NCI-H1048 (cell line): Measurements from ENCODE around the gene SLC12A8.

Source experiments
- DNase-seq: peaks from one replicate; lab custom pipeline; 2025; lab: John Stamatoyannopoulos, UW

The SLC12A8 gene

GRCh38 chr3:125076464-125076863, 136.1 kb downstream of the SLC12A8 start:
- DNase-seq: no peak

- no peak for DNase-seq
Observed at GRCh38 chr3:125075738-125076137, 136.8 kb downstream of the SLC12A8 start.

- DNase-seq: no peak
Observed at GRCh38 chr3:125073390-125073905, 139.1 kb downstream of the SLC12A8 start.

- DNase-seq: no peak
Observed at GRCh38 chr3:125072749-125073389, 139.7 kb downstream of the SLC12A8 start.

GRCh38 chr3:125072301-125072700, 140.2 kb downstream of the SLC12A8 start:
- DNase-seq: no peak

- DNase-seq: no peak
Observed at GRCh38 chr3:125069968-125070745, 142.4 kb downstream of the SLC12A8 start.

- DNase-seq: no peak
Observed at GRCh38 chr3:125069452-125069851, 143.1 kb downstream of the SLC12A8 start.

- no peak for DNase-seq
Observed at GRCh38 chr3:125068265-125068664, 144.3 kb downstream of the SLC12A8 start.

- DNase-seq: no peak
Observed at GRCh38 chr3:125067225-125067624, 145.3 kb downstream of the SLC12A8 start.

- no peak for DNase-seq
Observed at GRCh38 chr3:125062904-125063618, 149.5 kb downstream of the SLC12A8 start.

- DNase-seq: no peak
Observed at GRCh38 chr3:125061646-125062045, 150.9 kb downstream of the SLC12A8 start.

GRCh38 chr3:125061170-125061569, 151.4 kb downstream of the SLC12A8 start:
- no peak for DNase-seq

GRCh38 chr3:125059488-125060245, 152.9 kb downstream of the SLC12A8 start:
- DNase-seq: no peak

GRCh38 chr3:125058959-125059358, 153.6 kb downstream of the SLC12A8 start:
- no peak for DNase-seq

GRCh38 chr3:125058529-125058928, 154.0 kb downstream of the SLC12A8 start:
- DNase-seq: no peak

- DNase-seq: no peak
Observed at GRCh38 chr3:125057186-125057850, 155.2 kb downstream of the SLC12A8 start.

- DNase-seq: no peak
Observed at GRCh38 chr3:125055913-125056745, 156.4 kb downstream of the SLC12A8 start, which contains the start of gene HEG1. Gene HEG1, minus strand, starts transcription at chr3:125055997. Its CDS starts 107 bp downstream, at chr3:125055890.

- no peak for DNase-seq
Observed at GRCh38 chr3:125055331-125055912, 157.1 kb downstream of the SLC12A8 start.

GRCh38 chr3:125054449-125055329, 157.9 kb downstream of the SLC12A8 start:
- no peak for DNase-seq
